HG03196 (cell line): Measurements from ENCODE around the gene BTN2A1.
A peak's percentile ranks its signal among the peaks of the same experiment; 100 is the strongest.
"Not testable (repeated sequence)": the region's sequence is repeated elsewhere in the genome, so short reads cannot be mapped to it uniquely, and the experiment has no call there.

Experiments used
- ATAC-seq: cut with Tn5 transposase; IDR thresholded peaks from one replicate; pipeline ENCODE4 v1.9.1; 2021; ENCODE audit not compliant: unreplicated experiment

Gene BTN2A1

DNA sequence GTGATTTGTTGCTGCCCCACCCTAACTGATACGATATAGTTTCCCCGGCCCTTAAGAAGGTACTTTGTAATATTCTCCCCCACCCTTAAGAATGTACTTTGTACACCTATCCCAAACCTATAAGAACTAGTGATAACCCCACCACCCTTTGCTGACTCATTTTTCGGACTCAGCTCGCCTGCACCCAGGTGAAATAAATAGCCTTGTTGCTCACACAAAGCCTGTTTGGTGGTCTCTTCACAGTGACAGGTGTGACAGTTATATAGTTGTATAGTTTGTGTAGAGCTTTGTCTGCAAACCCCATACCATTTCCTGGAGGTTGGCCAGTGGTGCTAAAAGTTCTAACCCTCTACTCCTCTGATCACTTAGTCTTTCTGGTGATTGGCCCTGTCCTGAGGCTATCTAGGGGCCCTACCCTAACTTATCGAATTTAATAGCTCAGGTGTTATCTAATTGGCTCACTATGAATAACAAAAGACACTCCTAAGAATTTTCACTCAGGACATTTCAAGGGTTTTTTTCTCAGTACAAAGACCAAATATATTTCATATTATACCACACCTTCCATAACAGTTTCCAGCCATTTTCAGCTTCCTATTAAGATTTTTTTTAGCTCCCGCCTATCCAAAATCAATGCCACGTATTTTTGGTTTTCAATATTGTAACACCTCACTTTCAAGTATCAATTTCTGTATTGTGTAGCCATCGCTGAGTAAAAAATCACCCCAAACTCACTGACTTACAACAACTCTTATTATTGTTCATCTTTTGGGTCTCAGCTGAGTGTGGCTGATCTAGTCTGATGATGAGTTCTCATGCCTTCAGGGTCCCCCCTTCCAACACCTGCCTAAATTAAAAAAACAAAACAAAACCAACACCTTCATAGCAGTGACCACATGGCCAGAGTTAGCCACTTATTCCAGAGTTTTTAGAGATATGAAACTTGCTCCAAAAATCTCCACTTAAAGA lies 32.5 kb downstream of the BTN2A1 start:
- ATAC-seq = no peak

DNA sequence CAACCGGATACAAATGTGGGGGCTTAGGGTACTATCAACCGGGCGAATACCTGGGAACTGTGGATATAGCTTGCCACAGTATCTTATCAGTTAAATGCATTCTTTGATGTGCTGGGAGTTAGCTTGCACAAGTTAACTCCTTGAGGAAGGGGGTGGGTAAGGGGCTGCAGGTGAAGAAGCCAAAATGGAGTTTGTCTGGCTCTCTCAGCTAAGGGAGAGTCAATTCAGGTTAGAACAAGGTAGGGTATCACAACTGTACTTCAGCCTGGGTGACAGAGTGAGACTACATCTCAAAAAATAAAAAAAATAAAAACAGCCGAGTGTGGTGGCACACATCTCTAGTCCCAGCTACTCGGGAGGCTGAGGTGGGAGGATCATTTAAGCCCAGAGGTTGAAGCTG lies 33.8 kb downstream of the BTN2A1 start:
- ATAC-seq = no peak

DNA sequence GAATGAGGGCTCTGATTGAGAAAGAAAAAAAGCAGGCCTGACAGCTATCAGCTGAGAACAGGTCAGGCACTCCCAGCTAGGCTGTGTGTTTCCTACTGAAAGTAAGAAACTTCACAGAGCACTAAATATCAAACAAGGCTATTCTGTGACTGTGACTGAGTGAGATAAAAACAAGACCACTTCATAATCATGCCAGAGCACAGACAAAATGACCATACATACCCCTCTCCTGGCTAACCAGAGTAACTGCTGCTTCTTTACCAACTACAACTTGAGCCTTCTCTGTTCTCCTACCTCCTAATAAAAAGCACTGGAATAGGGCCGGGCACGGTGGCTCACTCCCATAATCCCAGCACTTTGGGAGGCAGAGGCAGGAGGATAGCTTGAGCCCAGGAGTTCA lies 35.5 kb downstream of the BTN2A1 start:
- ATAC-seq = no peak

DNA sequence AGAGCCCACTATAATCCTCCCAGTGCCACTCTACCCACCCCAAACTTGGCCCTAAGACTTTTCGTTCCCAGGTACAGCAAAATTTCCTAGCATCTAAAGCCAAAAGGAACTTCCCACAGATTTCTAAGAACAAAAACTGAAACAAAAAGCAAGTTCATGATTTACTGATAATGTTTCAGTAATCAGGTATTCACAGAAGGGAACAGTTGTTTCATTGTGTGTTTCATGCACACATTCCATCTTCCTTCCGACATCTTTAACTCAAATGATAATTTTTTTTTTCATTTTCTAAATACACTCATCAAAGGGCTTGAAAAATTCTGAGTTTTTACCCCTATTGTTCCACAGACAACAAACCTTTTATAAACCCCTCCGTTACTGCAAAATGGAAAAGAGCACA lies 36.4 kb downstream of the BTN2A1 start:
- ATAC-seq = no peak

DNA sequence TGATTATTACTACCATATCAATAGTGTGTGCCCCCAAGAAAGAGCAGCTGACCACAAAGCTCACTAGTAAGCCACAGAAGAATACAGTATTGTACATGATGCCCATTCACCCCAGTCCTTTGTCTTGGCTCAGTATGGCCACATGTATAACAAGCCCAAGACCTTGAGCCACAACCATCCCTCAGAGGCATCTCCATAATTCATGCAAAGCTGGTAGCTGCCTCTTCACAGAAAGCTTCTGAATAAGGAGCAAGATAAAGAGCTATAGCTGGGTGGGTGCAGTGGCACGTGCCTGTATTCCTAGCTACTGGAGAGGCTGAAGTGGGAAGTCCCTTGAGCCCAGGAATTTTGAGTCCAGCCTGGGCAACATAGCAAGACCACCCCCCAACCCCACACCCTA lies 37.5 kb downstream of the BTN2A1 start:
- no peak for ATAC-seq

DNA sequence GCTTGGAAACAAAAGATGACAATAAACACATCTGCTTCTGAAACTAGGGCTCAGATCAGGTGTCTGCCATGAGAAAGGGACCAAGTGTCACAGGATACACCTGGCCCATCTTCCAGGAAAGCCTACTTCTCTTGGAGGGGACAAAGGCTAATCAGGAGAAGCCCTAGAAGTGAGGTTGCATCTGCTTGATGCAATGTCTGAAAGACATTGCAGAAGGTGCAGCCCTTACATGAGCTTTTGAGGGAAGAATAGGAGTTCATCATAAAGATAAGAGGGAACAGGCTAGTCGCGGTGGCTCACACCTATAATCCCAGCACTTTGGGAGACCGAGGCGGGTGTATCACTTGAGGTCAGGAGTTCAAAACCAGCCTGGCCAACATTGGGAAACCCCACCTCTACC lies 39.9 kb downstream of the BTN2A1 start:
- ATAC-seq = no peak

DNA sequence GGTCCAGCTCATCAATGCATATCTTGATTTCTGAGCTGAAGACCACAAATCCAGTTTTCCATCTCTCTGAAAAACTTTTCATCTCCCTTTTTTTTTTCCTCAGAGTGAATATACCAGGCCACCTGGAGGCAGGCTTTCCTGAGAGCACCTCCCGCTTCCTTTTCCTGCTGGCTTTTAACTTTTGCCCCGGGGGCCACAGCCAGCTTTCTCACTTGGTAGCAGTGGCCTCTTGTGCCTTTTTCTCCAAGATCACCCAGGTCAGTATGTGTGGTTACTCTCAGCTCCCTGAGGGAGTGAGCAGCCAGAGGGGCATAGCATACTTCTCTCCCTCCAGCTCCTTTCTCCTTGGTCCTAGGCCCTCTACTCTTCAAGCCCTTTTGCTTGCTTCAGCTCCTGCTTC lies 42.3 kb downstream of the BTN2A1 start, which contains the start of gene BTN1A1:
TSS of gene BTN1A1 (plus strand) at position 202 of the 400 bp plus-strand sequence. CDS start 984 bp downstream, outside the sequence.
- no peak for ATAC-seq

DNA sequence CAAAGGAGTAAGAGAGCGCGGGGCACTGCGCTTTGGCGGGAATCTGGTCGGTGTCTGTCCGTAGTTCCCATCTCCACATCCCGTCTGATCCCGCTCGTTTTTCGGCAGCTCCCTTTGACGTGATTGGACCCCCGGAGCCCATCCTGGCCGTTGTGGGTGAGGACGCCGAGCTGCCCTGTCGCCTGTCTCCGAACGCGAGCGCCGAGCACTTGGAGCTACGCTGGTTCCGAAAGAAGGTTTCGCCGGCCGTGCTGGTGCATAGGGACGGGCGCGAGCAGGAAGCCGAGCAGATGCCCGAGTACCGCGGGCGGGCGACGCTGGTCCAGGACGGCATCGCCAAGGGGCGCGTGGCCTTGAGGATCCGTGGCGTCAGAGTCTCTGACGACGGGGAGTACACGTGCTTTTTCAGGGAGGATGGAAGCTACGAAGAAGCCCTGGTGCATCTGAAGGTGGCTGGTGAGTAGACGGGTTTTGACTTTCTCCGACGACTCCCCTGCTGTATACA lies 43.8 kb downstream of the BTN2A1 start:
- ATAC-seq = no peak

DNA sequence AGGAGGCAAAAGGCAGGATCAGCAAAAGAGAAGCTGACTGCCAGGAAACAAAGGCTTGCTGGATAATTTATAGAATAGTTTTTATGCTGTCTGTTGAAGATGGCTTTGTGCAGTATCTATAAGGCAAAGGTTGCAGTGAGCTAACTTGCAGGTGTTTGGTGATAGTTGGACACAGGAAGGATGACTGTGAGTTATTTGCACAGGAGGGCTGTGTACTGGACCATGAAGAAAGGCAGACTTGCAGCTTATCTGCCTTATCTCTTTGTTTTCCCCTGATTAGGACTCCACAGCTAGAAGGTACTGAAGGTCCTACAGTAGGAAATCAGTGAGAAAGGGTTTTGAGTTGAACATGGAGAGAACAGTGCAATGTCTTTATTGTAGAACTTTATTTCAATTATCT lies 44.4 kb downstream of the BTN2A1 start:
- peak; percentile 53 for ATAC-seq

DNA sequence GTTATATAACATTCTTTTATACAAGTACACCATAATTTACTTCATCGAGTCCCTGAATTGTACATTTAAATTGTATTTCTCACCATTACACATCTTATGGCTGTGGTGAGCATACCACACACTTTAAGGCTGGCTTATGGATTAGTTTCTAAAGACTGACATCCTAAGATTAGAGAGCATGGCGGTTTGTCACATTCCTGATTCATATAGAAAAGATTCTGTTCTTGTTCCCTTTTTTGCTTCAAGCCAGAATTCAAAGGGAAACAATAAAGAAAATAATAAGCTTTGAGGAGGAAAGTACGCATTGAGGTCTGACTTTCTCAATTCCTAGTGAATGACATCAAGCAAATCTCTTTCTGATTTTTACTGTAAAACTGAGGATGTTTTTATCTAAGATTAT lies 44.9 kb downstream of the BTN2A1 start:
- ATAC-seq = no peak

DNA sequence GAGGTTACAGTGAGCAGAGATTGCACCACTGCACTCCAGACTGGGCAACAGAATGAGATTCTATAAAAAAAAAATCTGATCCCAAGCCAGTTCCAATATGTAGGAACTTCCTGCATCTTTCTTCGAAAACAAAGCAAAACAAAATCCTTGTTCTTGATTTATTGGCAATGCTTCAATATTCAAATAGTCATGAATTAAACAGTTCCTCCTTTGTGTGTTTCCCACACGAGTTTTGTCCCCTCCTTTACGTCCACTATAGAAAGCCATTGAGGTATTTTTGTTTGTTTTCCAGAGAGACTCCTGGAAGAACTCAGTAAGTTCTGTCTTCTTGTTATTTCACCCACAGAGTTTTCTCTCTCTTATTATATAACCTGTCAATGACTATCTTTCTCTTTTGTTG lies 49.9 kb downstream of the BTN2A1 start:
- ATAC-seq = no peak

DNA sequence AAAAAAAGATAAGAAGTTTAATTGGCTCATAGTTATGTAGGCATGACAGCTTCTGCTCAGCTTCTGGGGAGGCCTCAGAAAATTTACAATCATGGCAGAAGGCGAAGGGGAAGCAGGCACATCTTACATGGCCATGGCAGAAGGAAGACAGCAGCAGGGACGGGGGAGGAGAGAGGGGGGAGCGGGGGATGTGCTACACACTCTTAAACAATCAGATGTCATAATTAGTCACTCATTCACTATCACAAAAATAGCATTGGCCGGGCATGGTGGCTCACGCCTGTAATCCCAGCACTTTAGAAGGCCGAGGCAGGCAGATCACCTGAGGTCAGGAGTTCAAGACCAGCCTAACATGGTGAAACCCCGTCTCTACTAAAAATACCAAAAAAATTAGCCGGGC lies 53.3 kb downstream of the BTN2A1 start:
- ATAC-seq = not testable (repeated sequence)

DNA sequence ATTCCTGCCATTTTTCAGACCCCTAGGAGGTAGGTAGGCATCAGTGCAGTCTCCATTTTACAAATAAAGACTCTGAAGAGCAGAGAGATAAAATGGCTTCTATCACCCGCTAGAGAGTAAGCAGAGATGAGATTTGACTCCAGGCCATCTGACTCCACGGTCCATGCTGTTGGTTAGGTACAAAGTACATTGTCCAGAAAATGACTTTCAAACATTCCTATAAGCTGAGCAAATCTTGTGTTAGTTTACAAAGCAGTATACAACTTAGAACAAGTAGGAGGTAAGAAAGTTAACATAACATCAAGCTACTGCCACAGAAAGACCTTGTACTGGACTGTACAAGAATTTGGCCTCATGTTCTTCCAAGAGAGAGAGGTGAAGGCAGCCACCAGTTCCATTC lies 57.2 kb downstream of the BTN2A1 start:
- no peak for ATAC-seq

DNA sequence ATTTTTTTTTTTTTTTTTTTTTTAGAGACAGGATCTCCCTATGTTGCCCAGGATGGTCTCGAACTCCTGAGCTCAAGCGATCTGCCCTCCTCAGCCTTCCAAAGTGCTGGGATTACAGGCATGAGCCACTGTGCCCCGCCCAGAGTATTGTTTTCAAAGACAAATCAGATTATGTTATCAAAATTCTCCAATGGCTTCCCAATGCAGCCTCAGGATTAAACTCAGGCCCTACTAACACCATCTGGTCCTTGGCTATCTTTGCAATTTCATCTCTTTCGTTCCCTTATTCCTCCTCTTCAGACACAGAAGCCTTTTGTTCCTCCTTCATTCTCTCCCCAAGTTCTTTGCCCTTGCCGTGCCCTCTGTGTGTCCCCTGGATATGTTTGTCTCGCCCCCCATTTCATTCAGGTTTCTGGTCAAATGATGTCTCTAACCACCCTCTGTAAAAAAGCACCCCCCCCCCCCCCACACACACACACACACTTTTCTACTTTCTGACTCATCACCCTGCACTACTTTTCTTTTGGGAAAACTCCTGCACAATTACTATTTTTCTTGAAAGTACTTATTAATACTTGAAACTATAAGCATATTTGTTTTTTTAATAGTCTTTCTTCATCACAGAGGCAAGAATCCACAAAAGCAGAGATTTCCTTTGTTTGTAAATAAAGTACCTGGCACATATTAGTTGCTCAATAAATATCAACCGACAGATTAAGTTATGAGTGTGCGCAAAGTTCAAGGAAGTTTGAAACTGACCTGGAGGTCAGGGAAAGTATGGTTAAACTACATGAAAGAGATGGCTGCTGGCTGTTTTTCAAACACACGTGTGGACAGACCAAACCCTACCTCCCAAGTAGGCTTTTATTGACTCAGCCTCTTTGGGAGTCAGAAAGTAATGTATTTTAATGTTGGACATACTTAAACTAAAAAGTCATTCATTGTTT lies 59.0 kb downstream of the BTN2A1 start:
- ATAC-seq = no peak
